Activated CD8-positive, alpha-beta T cell treated with anti-CD3 and anti-CD28 coated beads for 36 hours (primary cell): ENCODE results near the gene PRR7. TPM values are rescaled to one million over a fixed set of nuclear protein-coding genes. Genes with fewer than 3 reads are reported as not detected.

Source experiments
- ATAC-seq: fragments of 200-7000 bp; cut with Tn5 transposase; one replicate; pipeline ENCODE4 v1.10.0; 2021; ENCODE audit warnings: mild to moderate bottlenecking, moderate library complexity
- CTCF ChIA-PET: fragments of 350-600 bp; sonication (Branson Sonifier 250); formaldehyde crosslinking; loops from one replicate; lab custom pipeline; 2021; ENCODE audit warnings: antibody characterized with exemption; lab: Charles Lee
- POLR2A ChIA-PET: fragments of 350-600 bp; sonication (Branson Sonifier 250); formaldehyde crosslinking; loops from one replicate; lab custom pipeline; 2021; ENCODE audit warnings: antibody characterized with exemption; lab: Charles Lee
- DNase-seq: peaks from one replicate; pipeline ENCODE4 v3.0.0-alpha.2; 2020
- H3K27ac Mint-ChIP-seq: one replicate; pipeline ENCODE4 v1.8.0; 2021; ENCODE audit warnings: mild to moderate bottlenecking, mixed read lengths
- H3K27me3 Mint-ChIP-seq: one replicate; pipeline ENCODE4 v1.8.0; 2021; ENCODE audit warnings: mixed read lengths
- H3K36me3 Mint-ChIP-seq: one replicate; pipeline ENCODE4 v1.8.0; 2021; ENCODE audit warnings: low read depth, mixed read lengths
- H3K4me1 Mint-ChIP-seq: one replicate; pipeline ENCODE4 v1.8.0; 2021; ENCODE audit warnings: low read depth, mixed read lengths
- H3K4me3 Mint-ChIP-seq: one replicate; pipeline ENCODE4 v1.8.0; 2021; ENCODE audit warnings: mild to moderate bottlenecking, moderate library complexity, mixed read lengths
- H3K9me3 Mint-ChIP-seq: one replicate; pipeline ENCODE4 v1.8.0; 2021; ENCODE audit warnings: mixed read lengths
- intact Hi-C: fragments of 100-400 bp; cut with micrococcal nuclease; formaldehyde crosslinking; loops from one replicate; pipeline ENCODE4 v1.10.0; 2022
- total RNA-seq, 2 experiments: library from RNA; stranded (reverse); gene quantifications; one replicate each; pipeline ENCODE4 v1.2.3, GENCODE V29; 2021
- TF ChIP-seq, protein P1 (sequence below): fragments of 200-600 bp; IDR thresholded peaks from one replicate; pipeline ENCODE4 v1.8.0; 2022; ENCODE audit warnings: antibody characterized with exemption, mild to moderate bottlenecking

Gene PRR7
- total RNA-seq, 2 experiments from 2014 or later, result 32.6 to 36.4 TPM

GRCh38 chr5:177434942-177435738 lies 11.5 kb upstream of the PRR7 start:
- POLR2A ChIA-PET, result interaction anchor here (0.8 to 15.2 kb wide), 12 partner anchors 11 to 71 kb away, joined by 3 to 606 read pairs (median 5); partner anchors contain the start of gene PRR7
- ATAC-seq (no peak), DNase-seq (no peak)
- intact Hi-C loops, result no loop called here
- H3K27ac Mint-ChIP-seq, result peak overlapping the region; percentile 88
- H3K4me3 Mint-ChIP-seq, result no peak overlapping the region
- H3K4me1 Mint-ChIP-seq, result peaks cover 71% of the 10 kb centered on the region
- TF ChIP-seq, protein P1, sequence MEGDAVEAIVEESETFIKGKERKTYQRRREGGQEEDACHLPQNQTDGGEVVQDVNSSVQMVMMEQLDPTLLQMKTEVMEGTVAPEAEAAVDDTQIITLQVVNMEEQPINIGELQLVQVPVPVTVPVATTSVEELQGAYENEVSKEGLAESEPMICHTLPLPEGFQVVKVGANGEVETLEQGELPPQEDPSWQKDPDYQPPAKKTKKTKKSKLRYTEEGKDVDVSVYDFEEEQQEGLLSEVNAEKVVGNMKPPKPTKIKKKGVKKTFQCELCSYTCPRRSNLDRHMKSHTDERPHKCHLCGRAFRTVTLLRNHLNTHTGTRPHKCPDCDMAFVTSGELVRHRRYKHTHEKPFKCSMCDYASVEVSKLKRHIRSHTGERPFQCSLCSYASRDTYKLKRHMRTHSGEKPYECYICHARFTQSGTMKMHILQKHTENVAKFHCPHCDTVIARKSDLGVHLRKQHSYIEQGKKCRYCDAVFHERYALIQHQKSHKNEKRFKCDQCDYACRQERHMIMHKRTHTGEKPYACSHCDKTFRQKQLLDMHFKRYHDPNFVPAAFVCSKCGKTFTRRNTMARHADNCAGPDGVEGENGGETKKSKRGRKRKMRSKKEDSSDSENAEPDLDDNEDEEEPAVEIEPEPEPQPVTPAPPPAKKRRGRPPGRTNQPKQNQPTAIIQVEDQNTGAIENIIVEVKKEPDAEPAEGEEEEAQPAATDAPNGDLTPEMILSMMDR, result no peak
- H3K27me3 Mint-ChIP-seq, result no peaks in the 10 kb centered on the region
- H3K9me3 Mint-ChIP-seq, result no peaks in the 10 kb centered on the region
- peaks cover 84% of the 10 kb centered on the region for H3K36me3 Mint-ChIP-seq
- CTCF ChIA-PET, result interaction anchor here (1.2 to 7.0 kb wide), 5 partner anchors 19 to 117 kb away, joined by 3 to 71 read pairs (median 53); no protein-coding TSS in a partner anchor

DNA sequence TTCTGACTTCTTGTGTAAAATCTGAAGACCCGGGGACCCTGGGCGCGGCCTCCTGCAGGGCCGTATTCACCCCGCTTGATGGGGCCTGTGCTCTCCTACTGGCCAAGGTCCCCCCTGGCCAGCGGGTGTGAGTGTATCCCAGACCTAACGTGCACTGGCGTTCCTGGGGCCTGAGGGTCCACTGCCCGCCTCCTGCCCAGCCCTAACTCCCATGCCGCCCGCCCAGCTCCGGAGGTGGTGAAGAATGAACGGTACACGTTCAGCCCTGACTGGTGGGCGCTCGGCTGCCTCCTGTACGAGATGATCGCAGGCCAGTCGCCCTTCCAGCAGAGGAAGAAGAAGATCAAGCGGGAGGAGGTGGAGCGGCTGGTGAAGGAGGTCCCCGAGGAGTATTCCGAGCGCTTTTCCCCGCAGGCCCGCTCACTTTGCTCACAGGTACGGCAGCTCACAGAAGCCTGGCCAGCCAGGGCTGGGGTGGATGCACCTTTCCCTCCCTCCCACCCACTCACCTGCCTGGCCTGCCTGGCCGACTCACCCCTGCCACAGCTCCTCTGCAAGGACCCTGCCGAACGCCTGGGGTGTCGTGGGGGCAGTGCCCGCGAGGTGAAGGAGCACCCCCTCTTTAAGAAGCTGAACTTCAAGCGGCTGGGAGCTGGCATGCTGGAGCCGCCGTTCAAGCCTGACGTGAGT lies 10.6 kb upstream of the PRR7 start:
- ChIA-PET CTCF (interaction anchor here (0.9 to 2.6 kb wide), 3 partner anchors 10 to 118 kb away, joined by 3 to 26 read pairs (median 9); no protein-coding TSS in a partner anchor), POLR2A (interaction anchor here (0.8 to 20.7 kb wide), 5 partner anchors 8 to 46 kb away, joined by 3 to 606 read pairs (median 12); partner anchors contain the start of genes GRK6 and PRR7)
- no peak overlapping the region for H3K27ac Mint-ChIP-seq
- no peak for DNase-seq
- peaks cover 81% of the 10 kb centered on the region for H3K36me3 Mint-ChIP-seq
- no peaks in the 10 kb centered on the region for H3K9me3 Mint-ChIP-seq
- ATAC-seq, result no peak
- H3K4me3 Mint-ChIP-seq, result no peak overlapping the region
- intact Hi-C loops, result no loop called here
- peaks cover 68% of the 10 kb centered on the region for H3K4me1 Mint-ChIP-seq
- TF ChIP-seq, protein P1, result no peak
- no peaks in the 10 kb centered on the region for H3K27me3 Mint-ChIP-seq

- Mint-ChIP-seq H3K27ac (peak overlapping the region; percentile 42), H3K4me1 (peaks cover 64% of the 10 kb centered on the region), H3K9me3 (no peaks in the 10 kb centered on the region), H3K36me3 (peaks cover 78% of the 10 kb centered on the region), H3K27me3 (no peaks in the 10 kb centered on the region), H3K4me3 (no peak overlapping the region)
- intact Hi-C loops, result no loop called here
- DNase-seq (no peak), ATAC-seq (no peak)
- TF ChIP-seq, protein P1, result no peak
- CTCF ChIA-PET, result interaction anchor here (1.0 to 11.2 kb wide), 5 partner anchors 8 to 127 kb away, joined by 4 to 102 read pairs (median 9); no protein-coding TSS in a partner anchor
- POLR2A ChIA-PET, result interaction anchor here (0.7 to 20.7 kb wide), 9 partner anchors 10 to 55 kb away, joined by 3 to 606 read pairs (median 4); partner anchors contain the start of genes GRK6 and PRR7
Observed at GRCh38 chr5:177437623-177438022, 9.0 kb upstream of the PRR7 start.

- Mint-ChIP-seq H3K27ac (peak overlapping the region; percentile 80), H3K4me3 (no peak overlapping the region), H3K36me3 (peaks cover 70% of the 10 kb centered on the region), H3K27me3 (no peaks in the 10 kb centered on the region), H3K4me1 (peaks cover 55% of the 10 kb centered on the region), H3K9me3 (no peaks in the 10 kb centered on the region)
- ATAC-seq, result no peak
- intact Hi-C loops, result no loop called here
- TF ChIP-seq, protein P1, result no peak
- DNase-seq, result no peak
- CTCF ChIA-PET, result interaction anchor here (1.2 to 17.9 kb wide), 4 partner anchors 12 to 120 kb away, joined by 3 to 415 read pairs (median 52); partner anchors contain the start of genes F12, GRK6 and PFN3
- POLR2A ChIA-PET, result interaction anchor here (1.0 to 20.7 kb wide), 4 partner anchors 10 to 17 kb away, joined by 3 to 606 read pairs (median 34); partner anchors contain the start of genes GRK6 and PRR7
Observed at GRCh38 chr5:177438468-177438867, 8.1 kb upstream of the PRR7 start.
